ENCODE data around the gene CYB5R2. TPM values are rescaled to one million over a fixed set of nuclear protein-coding genes. Genes with fewer than 3 reads are reported as not detected.

The CYB5R2 gene
- total RNA-seq, 1 experiment from 2014 or later = 16.7 TPM

DNA sequence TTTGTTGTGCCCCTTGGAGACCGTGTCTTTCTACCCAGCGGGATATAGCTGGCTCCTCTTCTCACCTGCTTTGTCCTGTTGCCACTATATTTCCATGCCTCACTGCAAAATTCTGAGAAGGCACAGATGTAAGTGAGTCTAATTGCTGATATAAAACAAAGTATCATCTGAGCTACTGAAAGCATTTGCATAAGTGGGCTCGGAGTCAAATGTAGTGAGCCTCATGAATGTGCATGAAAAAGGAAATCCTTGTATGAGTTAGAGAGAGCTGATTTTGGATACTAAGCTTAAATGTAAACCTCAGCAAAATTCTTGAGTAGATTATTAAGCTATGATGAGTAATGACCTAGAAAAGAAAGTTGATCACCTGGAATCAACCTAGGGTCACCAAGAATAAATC lies 19.1 kb upstream of the CYB5R2 start:
- no peaks in the 10 kb centered on the region for H3K36me3 ChIP-seq (ENCODE audit: low read depth)
- no peak overlapping the region for H2AFZ ChIP-seq
- no peak overlapping the region for H3K27ac ChIP-seq
- no peaks in the 10 kb centered on the region for H3K9me2 ChIP-seq (ENCODE audit: insufficient read depth)
- DNase-seq = no peak
- H3K4me3 ChIP-seq = no peak overlapping the region
- no peaks in the 10 kb centered on the region for H3K79me2 ChIP-seq (ENCODE audit: low read depth)
- no peaks in the 10 kb centered on the region for H3F3A ChIP-seq (ENCODE audit: insufficient read depth, low read depth)
- H3K4me1 ChIP-seq (replicated peaks; ENCODE audit: insufficient read depth) = no peaks in the 10 kb centered on the region
- no peak overlapping the region for H3K4me2 ChIP-seq
- no TSS peak for BruUV-seq (replicated peaks)
- H3K9me3 ChIP-seq (ENCODE audit: insufficient read depth, low read depth) = no peaks in the 10 kb centered on the region
- no peak for TF ChIP-seq EZH2 (IDR thresholded peaks at IDR 0.05; ENCODE audit: low read depth)
- TF ChIP-seq, protein P1, sequence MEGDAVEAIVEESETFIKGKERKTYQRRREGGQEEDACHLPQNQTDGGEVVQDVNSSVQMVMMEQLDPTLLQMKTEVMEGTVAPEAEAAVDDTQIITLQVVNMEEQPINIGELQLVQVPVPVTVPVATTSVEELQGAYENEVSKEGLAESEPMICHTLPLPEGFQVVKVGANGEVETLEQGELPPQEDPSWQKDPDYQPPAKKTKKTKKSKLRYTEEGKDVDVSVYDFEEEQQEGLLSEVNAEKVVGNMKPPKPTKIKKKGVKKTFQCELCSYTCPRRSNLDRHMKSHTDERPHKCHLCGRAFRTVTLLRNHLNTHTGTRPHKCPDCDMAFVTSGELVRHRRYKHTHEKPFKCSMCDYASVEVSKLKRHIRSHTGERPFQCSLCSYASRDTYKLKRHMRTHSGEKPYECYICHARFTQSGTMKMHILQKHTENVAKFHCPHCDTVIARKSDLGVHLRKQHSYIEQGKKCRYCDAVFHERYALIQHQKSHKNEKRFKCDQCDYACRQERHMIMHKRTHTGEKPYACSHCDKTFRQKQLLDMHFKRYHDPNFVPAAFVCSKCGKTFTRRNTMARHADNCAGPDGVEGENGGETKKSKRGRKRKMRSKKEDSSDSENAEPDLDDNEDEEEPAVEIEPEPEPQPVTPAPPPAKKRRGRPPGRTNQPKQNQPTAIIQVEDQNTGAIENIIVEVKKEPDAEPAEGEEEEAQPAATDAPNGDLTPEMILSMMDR (conservative IDR thresholded peaks at IDR 0.05) = no peak
- no peaks in the 10 kb centered on the region for H4K20me1 ChIP-seq (ENCODE audit: insufficient read depth)
- H3K27me3 ChIP-seq (ENCODE audit: insufficient read depth, low read depth) = no peaks in the 10 kb centered on the region
- intact Hi-C loops (cut with micrococcal nuclease; ENCODE audit: unreplicated experiment) = no loop called here
- ChIA-PET CTCF (no interaction called here), POLR2A (ENCODE audit: unreplicated experiment) (no interaction called here)

DNA sequence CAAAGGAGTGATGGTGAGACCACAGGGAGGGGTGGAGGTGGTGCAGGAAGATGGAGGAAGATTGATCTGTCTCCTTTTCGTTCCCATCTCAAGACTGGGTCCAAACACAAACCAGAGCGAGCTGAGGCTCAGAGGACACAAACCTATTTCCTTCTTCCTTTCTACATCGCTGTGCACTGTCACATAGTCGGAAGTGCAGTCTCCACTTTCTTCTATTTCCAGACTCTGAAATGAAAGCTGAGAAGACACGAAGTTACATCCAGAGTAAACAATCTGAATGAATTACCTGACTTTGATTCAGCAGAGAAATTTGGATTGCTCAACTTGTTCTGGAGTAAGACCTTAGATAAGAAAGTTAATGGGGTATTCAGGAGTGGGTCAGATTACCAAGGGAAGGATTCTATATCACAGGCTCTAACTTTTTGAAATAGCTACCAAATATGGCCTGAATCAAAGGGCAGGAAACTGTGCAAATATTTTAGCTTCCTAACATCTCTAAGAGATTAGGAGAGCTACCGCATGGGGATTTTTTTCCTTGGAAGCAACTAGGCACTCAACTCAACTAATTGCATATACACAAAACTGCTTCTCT lies 18.6 kb upstream of the CYB5R2 start:
- no peaks in the 10 kb centered on the region for H3K36me3 ChIP-seq (ENCODE audit: low read depth)
- no peaks in the 10 kb centered on the region for H3K4me1 ChIP-seq (replicated peaks; ENCODE audit: insufficient read depth)
- H3K4me3 ChIP-seq = no peak overlapping the region
- intact Hi-C loops (cut with micrococcal nuclease; ENCODE audit: unreplicated experiment) = loop anchor here (1.0 kb wide), 1 partner anchor 121 kb away; no protein-coding TSS in a partner anchor
- no peak overlapping the region for H2AFZ ChIP-seq
- no peak overlapping the region for H3K27ac ChIP-seq
- DNase-seq = peak in 1 of 2 experiments; percentile 65
- no peak for TF ChIP-seq EZH2 (IDR thresholded peaks at IDR 0.05; ENCODE audit: low read depth)
- TF ChIP-seq, protein P1 (conservative IDR thresholded peaks at IDR 0.05) = no peak
- H3K27me3 ChIP-seq (ENCODE audit: insufficient read depth, low read depth) = no peaks in the 10 kb centered on the region
- H4K20me1 ChIP-seq (ENCODE audit: insufficient read depth) = no peaks in the 10 kb centered on the region
- no peaks in the 10 kb centered on the region for H3K79me2 ChIP-seq (ENCODE audit: low read depth)
- H3F3A ChIP-seq (ENCODE audit: insufficient read depth, low read depth) = no peaks in the 10 kb centered on the region
- POLR2A ChIA-PET (ENCODE audit: unreplicated experiment) = no interaction called here
- no peaks in the 10 kb centered on the region for H3K9me3 ChIP-seq (ENCODE audit: insufficient read depth, low read depth)
- no TSS peak for BruUV-seq (replicated peaks)
- CTCF ChIA-PET = no interaction called here
- no peak overlapping the region for H3K4me2 ChIP-seq
- H3K9me2 ChIP-seq (ENCODE audit: insufficient read depth) = no peaks in the 10 kb centered on the region

- CTCF ChIA-PET = interaction anchor here (0.9 kb wide), 1 partner anchor 19 kb away, joined by 3 read pairs; no protein-coding TSS in a partner anchor
- BruUV-seq (replicated peaks) = no TSS peak
- H2AFZ ChIP-seq = no peak overlapping the region
- no peak overlapping the region for H3K4me3 ChIP-seq
- no peaks in the 10 kb centered on the region for H3F3A ChIP-seq (ENCODE audit: insufficient read depth, low read depth)
- intact Hi-C loops (cut with micrococcal nuclease; ENCODE audit: unreplicated experiment) = loop anchor here (1.0 kb wide), 1 partner anchor 119 kb away; no protein-coding TSS in a partner anchor
- no peaks in the 10 kb centered on the region for H3K9me3 ChIP-seq (ENCODE audit: insufficient read depth, low read depth)
- no peak overlapping the region for H3K4me2 ChIP-seq
- no peak for DNase-seq
- no peaks in the 10 kb centered on the region for H3K27me3 ChIP-seq (ENCODE audit: insufficient read depth, low read depth)
- no peaks in the 10 kb centered on the region for H3K36me3 ChIP-seq (ENCODE audit: low read depth)
- H3K9me2 ChIP-seq (ENCODE audit: insufficient read depth) = no peaks in the 10 kb centered on the region
- no peaks in the 10 kb centered on the region for H4K20me1 ChIP-seq (ENCODE audit: insufficient read depth)
- no peak for TF ChIP-seq EZH2 (IDR thresholded peaks at IDR 0.05; ENCODE audit: low read depth)
- TF ChIP-seq, protein P1 (conservative IDR thresholded peaks at IDR 0.05) = no peak
- H3K79me2 ChIP-seq (ENCODE audit: low read depth) = no peaks in the 10 kb centered on the region
- POLR2A ChIA-PET (ENCODE audit: unreplicated experiment) = no interaction called here
- no peak overlapping the region for H3K27ac ChIP-seq
- no peaks in the 10 kb centered on the region for H3K4me1 ChIP-seq (replicated peaks; ENCODE audit: insufficient read depth)
Measured at GRCh38 chr11:7690648-7691047, 17.3 kb upstream of the CYB5R2 start.

All from PC-9 (cell line).